TTC549 (cell line): ENCODE results near the gene WFDC10A.
"Not testable (repeated sequence)": the region's sequence is repeated elsewhere in the genome, so short reads cannot be mapped to it uniquely, and the experiment has no call there.

ENCODE experiments used
- FAIRE-seq: peaks from 2 replicates; lab custom pipeline; 2012; peaks lifted over from hg19 to GRCh38; lab: Jason Lieb, UNC

WFDC10A gene

DNA sequence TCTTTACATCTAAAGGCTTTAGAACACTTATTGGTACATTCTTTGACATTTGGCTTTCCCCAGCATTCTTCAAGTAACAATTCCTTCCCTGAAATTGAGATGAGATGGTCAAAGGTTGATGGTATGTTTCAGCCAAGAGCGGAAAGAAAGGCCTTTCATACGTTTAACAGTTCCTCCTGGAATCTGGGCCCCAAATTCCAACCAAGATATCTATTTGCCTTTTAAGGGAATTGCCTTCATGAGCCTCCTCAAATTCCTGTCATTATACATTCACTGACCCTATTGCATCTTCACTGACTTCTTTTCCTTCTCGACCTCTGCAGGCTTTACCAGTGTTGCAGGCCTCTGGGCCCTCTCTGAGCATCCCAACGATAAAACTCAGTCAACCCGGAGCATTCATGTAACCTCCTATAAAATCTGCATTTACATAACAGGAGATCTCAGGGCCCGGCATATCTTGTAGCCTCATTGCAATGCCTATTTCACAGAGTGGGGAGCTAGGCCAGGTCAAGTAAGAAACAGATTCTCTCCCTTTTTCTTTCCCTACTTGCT lies 19.8 kb downstream of the WFDC10A start:
- FAIRE-seq: no peak

DNA sequence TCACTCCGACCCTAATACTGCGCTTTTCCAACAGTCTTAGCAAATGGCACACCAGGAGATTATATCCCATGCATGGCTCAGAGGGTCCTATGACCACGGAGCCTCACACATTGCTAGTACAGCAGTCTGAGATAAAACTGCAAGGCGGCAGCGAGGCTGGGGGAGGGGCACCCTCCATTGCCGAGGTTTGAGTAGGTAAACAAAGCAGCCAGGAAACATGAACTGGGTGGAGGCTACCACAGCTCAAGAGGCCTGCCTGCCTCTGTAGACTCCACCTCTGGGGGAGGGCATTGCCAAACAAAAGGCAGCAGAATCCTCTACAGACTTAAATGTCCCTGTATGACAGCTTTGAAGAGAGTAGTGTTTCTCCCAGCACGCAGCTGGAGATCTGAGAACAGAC lies 22.2 kb downstream of the WFDC10A start:
- not testable (repeated sequence) for FAIRE-seq

- not testable (repeated sequence) for FAIRE-seq
These were observed 27.5 kb downstream of the WFDC10A start for GRCh38 chr20:45657038-45657437.

- FAIRE-seq: no peak
These were observed 40.6 kb downstream of the WFDC10A start, which contains the start of gene WFDC11 for GRCh38 chr20:45670139-45670538. Gene WFDC11, minus strand, starts transcription at chr20:45670239. Its CDS starts 19,639 bp downstream, at chr20:45650600.

- FAIRE-seq: no peak
These were observed 43.2 kb downstream of the WFDC10A start for GRCh38 chr20:45672765-45673164.

GRCh38 chr20:45679650-45680049 lies 50.1 kb downstream of the WFDC10A start:
- FAIRE-seq: no peak
